ENCODE data around the gene TEX38. TPM values are rescaled to one million over a fixed set of nuclear protein-coding genes. Genes with fewer than 3 reads are reported as not detected.
"Not testable (repeated sequence)": the region's sequence is repeated elsewhere in the genome, so short reads cannot be mapped to it uniquely, and the experiment has no call there.

Gene TEX38
- total RNA-seq, 2 experiments from 2014 or later = not detected

DNA sequence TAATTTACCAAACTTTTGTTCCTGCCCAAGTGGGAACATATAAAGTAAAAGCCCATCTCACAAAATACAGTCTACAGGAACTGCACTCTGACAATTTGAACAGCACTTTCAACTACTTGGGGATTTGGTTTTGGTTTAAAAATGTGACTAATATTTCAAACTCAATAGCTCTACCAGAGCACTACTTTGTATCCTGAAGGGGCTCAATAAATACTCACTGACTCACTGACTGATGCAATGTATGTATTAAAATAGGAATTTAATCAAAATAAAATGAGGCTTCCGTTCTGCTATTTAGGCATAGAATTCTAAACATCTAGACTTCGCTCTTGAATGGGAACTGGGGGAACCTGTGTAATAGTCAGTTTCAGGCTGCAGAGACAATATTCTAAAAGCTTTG lies 25.4 kb downstream of the TEX38 start:
- no peak overlapping the region for H3K4me3 Mint-ChIP-seq
- no peaks in the 10 kb centered on the region for H3K9me3 Mint-ChIP-seq
- peaks cover 54% of the 10 kb centered on the region for H3K36me3 Mint-ChIP-seq (ENCODE audit: low read depth)
- H3K27ac Mint-ChIP-seq = no peak overlapping the region
- DNase-seq = no peak
- H3K4me1 Mint-ChIP-seq = peaks cover 9% of the 10 kb centered on the region
- no peaks in the 10 kb centered on the region for H3K27me3 Mint-ChIP-seq
- POLR2A ChIA-PET = no interaction called here
- CTCF ChIA-PET = no interaction called here

- Mint-ChIP-seq H3K27me3 (no peaks in the 10 kb centered on the region), H3K4me1 (peaks cover 9% of the 10 kb centered on the region), H3K4me3 (no peak overlapping the region), H3K36me3 (ENCODE audit: low read depth) (peaks cover 53% of the 10 kb centered on the region), H3K27ac (no peak overlapping the region), H3K9me3 (no peaks in the 10 kb centered on the region)
- no peak for DNase-seq
- CTCF ChIA-PET = interaction anchor here (0.8 kb wide), 1 partner anchor 25 kb away, joined by 3 read pairs; no protein-coding TSS in a partner anchor
- POLR2A ChIA-PET = no interaction called here
These were observed 28.0 kb downstream of the TEX38 start for GRCh38 chr1:46699666-46700065.

- H3K27me3 Mint-ChIP-seq = no peaks in the 10 kb centered on the region
- no peak overlapping the region for H3K4me3 Mint-ChIP-seq
- no peaks in the 10 kb centered on the region for H3K9me3 Mint-ChIP-seq
- ChIA-PET POLR2A (no interaction called here), CTCF (interaction anchor here (0.7 to 2.2 kb wide), 3 partner anchors 10 to 246 kb away, joined by 3 to 5 read pairs (median 4); no protein-coding TSS in a partner anchor)
- peaks cover 50% of the 10 kb centered on the region for H3K36me3 Mint-ChIP-seq (ENCODE audit: low read depth)
- H3K27ac Mint-ChIP-seq = no peak overlapping the region
- DNase-seq = no peak
- peaks cover 12% of the 10 kb centered on the region for H3K4me1 Mint-ChIP-seq
These were observed 32.4 kb downstream of the TEX38 start for GRCh38 chr1:46703927-46704641.

DNA sequence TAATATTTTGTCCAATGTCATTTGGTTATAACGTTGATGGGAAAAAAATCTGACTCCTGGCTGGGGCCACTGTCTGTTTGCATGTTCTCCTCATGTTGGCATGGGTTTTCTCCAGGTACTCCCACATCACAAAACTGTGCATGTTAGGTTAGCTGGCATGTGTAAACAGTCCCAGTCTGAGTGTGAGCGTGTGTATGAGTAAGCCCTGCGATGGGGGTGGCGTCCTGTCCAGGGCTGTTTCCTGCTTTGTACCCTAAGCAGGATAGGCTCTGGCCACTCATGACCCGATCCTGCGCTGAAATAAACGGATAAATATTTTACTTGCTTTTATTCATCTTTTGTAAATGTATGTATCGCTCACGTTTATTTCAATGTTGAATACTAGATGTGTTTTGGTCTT lies 33.8 kb downstream of the TEX38 start:
- peaks cover 54% of the 10 kb centered on the region for H3K36me3 Mint-ChIP-seq (ENCODE audit: low read depth)
- no peak overlapping the region for H3K27ac Mint-ChIP-seq
- peaks cover 9% of the 10 kb centered on the region for H3K4me1 Mint-ChIP-seq
- no peaks in the 10 kb centered on the region for H3K27me3 Mint-ChIP-seq
- CTCF ChIA-PET = interaction anchor here (1.2 kb wide), 1 partner anchor 8 kb away, joined by 4 read pairs; no protein-coding TSS in a partner anchor
- no peak overlapping the region for H3K4me3 Mint-ChIP-seq
- POLR2A ChIA-PET = no interaction called here
- no peaks in the 10 kb centered on the region for H3K9me3 Mint-ChIP-seq
- no peak for DNase-seq

GRCh38 chr1:46708121-46708520 lies 36.5 kb downstream of the TEX38 start:
- ChIA-PET CTCF (no interaction called here), POLR2A (interaction anchor here (3.5 kb wide), 1 partner anchor 10 kb away, joined by 20 read pairs; the partner anchor contains the start of gene EFCAB14)
- no peak for DNase-seq
- Mint-ChIP-seq H3K4me1 (peaks cover 10% of the 10 kb centered on the region), H3K27ac (no peak overlapping the region), H3K36me3 (ENCODE audit: low read depth) (peaks cover 67% of the 10 kb centered on the region), H3K27me3 (no peaks in the 10 kb centered on the region), H3K9me3 (no peaks in the 10 kb centered on the region), H3K4me3 (no peak overlapping the region)

- Mint-ChIP-seq H3K9me3 (no peaks in the 10 kb centered on the region), H3K36me3 (ENCODE audit: low read depth) (peaks cover 64% of the 10 kb centered on the region)
- POLR2A ChIA-PET = interaction anchor here (0.6 kb wide), 1 partner anchor 38 kb away, joined by 4 read pairs; no protein-coding TSS in a partner anchor
These were observed 43.3 kb downstream of the TEX38 start for GRCh38 chr1:46714976-46715375.

DNA sequence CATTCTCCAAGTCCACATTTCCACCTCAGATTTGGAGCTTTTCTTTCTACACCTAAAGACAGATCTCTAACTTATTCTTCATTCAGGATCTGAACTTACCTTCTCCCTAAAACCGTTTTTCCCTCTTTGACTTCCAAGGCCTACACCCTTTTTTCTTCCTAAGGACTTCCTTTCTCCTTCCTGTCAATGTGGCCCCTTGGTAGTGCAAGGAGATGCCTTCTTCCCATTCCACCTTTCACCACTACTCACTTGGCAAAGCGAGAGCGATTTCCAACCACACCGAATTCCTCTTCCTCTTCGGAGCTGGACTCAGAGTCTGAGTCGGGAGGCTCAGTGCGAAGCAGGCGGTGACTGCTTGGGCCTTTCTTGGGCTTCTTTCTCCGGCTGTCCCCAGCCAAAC lies 46.0 kb downstream of the TEX38 start:
- Mint-ChIP-seq H3K4me3 (peak overlapping the region; percentile 94), H3K4me1 (peaks cover 49% of the 10 kb centered on the region), H3K36me3 (ENCODE audit: low read depth) (peaks cover 47% of the 10 kb centered on the region), H3K27me3 (no peaks in the 10 kb centered on the region), H3K9me3 (no peaks in the 10 kb centered on the region), H3K27ac (peak overlapping the region; percentile 88)
- DNase-seq = no peak
- POLR2A ChIA-PET = interaction anchor here (0.7 to 2.8 kb wide), 9 partner anchors 9 to 185 kb away, joined by 3 to 20 read pairs (median 4); partner anchors contain the start of gene ATPAF1
- CTCF ChIA-PET = interaction anchor here (0.6 to 2.2 kb wide), 4 partner anchors 114 to 462 kb away, joined by 3 to 6 read pairs (median 4); partner anchors contain the start of gene MKNK1

More at GRCh38 chr1:46714976-46715375, 43.3 kb downstream of the TEX38 start:
- H3K4me1 Mint-ChIP-seq = peaks cover 46% of the 10 kb centered on the region
- CTCF ChIA-PET = interaction anchor here (0.9 to 1.5 kb wide), 3 partner anchors 10 to 166 kb away, joined by 3 to 5 read pairs (median 4); no protein-coding TSS in a partner anchor
- H3K27ac Mint-ChIP-seq = no peak overlapping the region
- H3K27me3 Mint-ChIP-seq = no peaks in the 10 kb centered on the region
- DNase-seq = no peak
- H3K4me3 Mint-ChIP-seq = no peak overlapping the region

- no peaks in the 10 kb centered on the region for H3K9me3 Mint-ChIP-seq
- ChIA-PET CTCF (interaction anchor here (1.6 to 2.2 kb wide), 2 partner anchors 114 to 137 kb away, joined by 4 to 6 read pairs; partner anchors contain the start of gene MKNK1), POLR2A (interaction anchor here (0.9 to 2.8 kb wide), 11 partner anchors 9 to 185 kb away, joined by 3 to 20 read pairs (median 8); partner anchors contain the start of genes ATPAF1, MKNK1 and MOB3C)
- peaks cover 44% of the 10 kb centered on the region for H3K36me3 Mint-ChIP-seq (ENCODE audit: low read depth)
- peaks cover 49% of the 10 kb centered on the region for H3K4me1 Mint-ChIP-seq
- H3K27me3 Mint-ChIP-seq = no peaks in the 10 kb centered on the region
- peak overlapping the region; percentile 88 for H3K27ac Mint-ChIP-seq
- H3K4me3 Mint-ChIP-seq = peak overlapping the region; percentile 94
- no peak for DNase-seq
These were observed 46.7 kb downstream of the TEX38 start for GRCh38 chr1:46718340-46718726.

DNA sequence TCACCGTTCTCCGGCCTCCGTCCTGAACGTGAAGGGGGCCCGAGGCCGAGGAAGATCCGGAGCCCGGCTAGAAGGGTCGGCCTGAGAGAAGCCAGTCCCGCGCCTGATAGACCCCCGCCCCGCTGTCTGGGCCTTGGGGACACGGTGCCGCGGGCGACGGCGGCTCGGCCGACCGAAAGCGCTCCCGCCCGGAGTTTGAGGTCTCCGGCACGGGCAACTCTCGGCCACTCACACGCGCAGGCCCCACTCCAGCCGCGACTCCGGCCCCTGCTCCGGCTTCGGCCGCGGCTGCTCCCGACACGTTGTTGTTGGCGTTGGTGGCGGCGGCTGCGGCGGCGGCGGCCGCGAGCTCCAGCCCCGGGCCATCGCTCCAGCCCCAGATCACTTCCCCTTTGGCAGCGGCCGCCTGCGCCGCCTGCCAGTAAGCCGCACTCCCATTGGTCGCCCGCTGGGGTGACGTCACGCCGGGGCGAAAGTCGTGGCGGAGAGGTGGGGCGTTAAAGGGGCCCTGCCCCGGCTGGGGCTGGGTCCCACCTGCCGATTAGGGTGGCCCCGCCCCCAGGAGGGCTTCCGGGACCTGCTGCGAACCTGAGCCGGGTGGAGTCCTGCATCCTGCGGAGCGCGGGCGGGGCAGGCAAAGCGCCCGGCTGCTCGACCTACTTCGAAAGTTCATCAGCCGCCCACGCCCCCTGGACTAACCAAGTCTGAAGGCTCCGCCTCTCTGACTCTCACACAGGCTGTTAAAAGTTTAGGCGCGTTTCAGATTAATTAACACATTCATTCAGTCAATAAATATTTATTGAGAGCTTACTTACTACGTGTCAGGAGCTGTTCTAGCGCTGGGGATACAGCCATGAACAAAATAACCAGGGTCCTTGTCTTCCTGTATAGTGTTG lies 47.3 kb downstream of the TEX38 start, which contains the start of gene EFCAB14:
Gene EFCAB14, minus strand, starts transcription at position 388 of the 896 bp plus-strand sequence. CDS start 1,027 bp downstream, outside the sequence.
- Mint-ChIP-seq H3K4me3 (peak within 1 kb of the TSS; percentile 94), H3K27me3 (no peaks in the 10 kb centered on the region), H3K36me3 (ENCODE audit: low read depth) (peaks cover 39% of the 10 kb centered on the region), H3K27ac (peak within 1 kb of the TSS; percentile 88), H3K4me1 (peaks cover 47% of the 10 kb centered on the region), H3K9me3 (no peaks in the 10 kb centered on the region)
- DNase-seq = peak; percentile 100
- POLR2A ChIA-PET = interaction anchor here (0.7 to 2.8 kb wide), 12 partner anchors 10 to 186 kb away, joined by 3 to 20 read pairs (median 6); partner anchors contain the start of genes ATPAF1, MKNK1 and MOB3C
- CTCF ChIA-PET = interaction anchor here (1.0 to 3.3 kb wide), 5 partner anchors 115 to 197 kb away, joined by 3 to 15 read pairs (median 4); partner anchors contain the start of gene MKNK1

- Mint-ChIP-seq H3K27ac (peak overlapping the region; percentile 81), H3K4me3 (peak overlapping the region; percentile 94), H3K36me3 (ENCODE audit: low read depth) (peaks cover 33% of the 10 kb centered on the region), H3K27me3 (no peaks in the 10 kb centered on the region), H3K9me3 (no peaks in the 10 kb centered on the region), H3K4me1 (peaks cover 45% of the 10 kb centered on the region)
- ChIA-PET POLR2A (interaction anchor here (1.0 to 2.8 kb wide), 8 partner anchors 11 to 185 kb away, joined by 3 to 20 read pairs (median 4); partner anchors contain the start of genes ATPAF1, MKNK1 and MOB3C), CTCF (interaction anchor here (0.7 to 3.3 kb wide), 4 partner anchors 156 to 197 kb away, joined by 3 to 15 read pairs (median 4); no protein-coding TSS in a partner anchor)
- DNase-seq = no peak
These were observed 48.0 kb downstream of the TEX38 start for GRCh38 chr1:46719689-46720088.

DNA sequence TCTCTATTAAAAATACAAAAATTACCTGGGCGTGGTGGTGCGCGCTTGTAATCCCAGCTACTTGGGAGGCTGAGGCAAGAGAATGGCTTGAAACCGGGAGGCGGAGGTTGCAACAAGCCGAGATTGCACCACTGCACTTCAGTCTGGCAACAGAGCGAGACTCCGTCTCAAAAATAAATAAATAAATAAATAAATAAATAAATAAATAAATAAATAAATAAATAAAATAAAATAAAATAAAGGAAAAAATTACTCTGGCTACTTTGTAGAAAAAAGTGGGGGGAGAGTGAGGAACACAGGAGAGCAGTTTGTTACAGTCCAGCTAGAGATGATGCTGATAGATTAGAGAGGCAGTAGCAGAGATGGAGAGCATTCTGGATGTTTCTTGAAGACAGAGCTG lies 48.7 kb downstream of the TEX38 start:
- H3K9me3 Mint-ChIP-seq, H3K27ac Mint-ChIP-seq, H3K4me3 Mint-ChIP-seq, DNase-seq, H3K27me3 Mint-ChIP-seq: not testable (repeated sequence)
- Mint-ChIP-seq H3K4me1 (peaks cover 41% of the 10 kb centered on the region), H3K36me3 (ENCODE audit: low read depth) (peaks cover 28% of the 10 kb centered on the region)
- POLR2A ChIA-PET = interaction anchor here (1.0 to 2.3 kb wide), 4 partner anchors 104 to 186 kb away, joined by 3 to 12 read pairs (median 3); partner anchors contain the start of genes MKNK1 and MOB3C
- CTCF ChIA-PET = interaction anchor here (1.2 to 3.3 kb wide), 2 partner anchors 187 to 190 kb away, joined by 3 to 15 read pairs; no protein-coding TSS in a partner anchor

DNA sequence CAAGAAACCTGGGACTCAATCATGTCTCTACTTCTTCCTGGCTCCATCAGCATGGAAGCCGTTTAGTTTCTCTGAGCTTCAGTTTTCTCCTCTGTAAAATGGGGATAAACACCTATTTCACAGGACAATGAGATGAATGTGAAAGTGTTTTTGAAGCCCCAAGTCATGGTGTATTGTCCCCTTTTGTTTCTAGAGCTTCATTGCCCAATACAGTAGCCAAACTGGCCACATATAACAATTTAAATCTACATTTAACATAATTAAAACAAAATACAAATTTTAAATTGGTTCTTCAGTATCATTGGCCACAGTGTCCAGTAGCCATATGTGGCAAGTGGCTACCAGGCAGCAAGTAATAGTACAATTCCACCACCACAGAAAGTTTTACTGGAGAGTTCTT lies 49.5 kb downstream of the TEX38 start:
- Mint-ChIP-seq H3K9me3 (no peaks in the 10 kb centered on the region), H3K27me3 (peaks cover 9% of the 10 kb centered on the region), H3K4me1 (peaks cover 36% of the 10 kb centered on the region), H3K4me3 (no peak overlapping the region), H3K36me3 (ENCODE audit: low read depth) (peaks cover 22% of the 10 kb centered on the region), H3K27ac (no peak overlapping the region)
- CTCF ChIA-PET = interaction anchor here (3.3 kb wide), 1 partner anchor 191 kb away, joined by 15 read pairs; no protein-coding TSS in a partner anchor
- no peak for DNase-seq
- POLR2A ChIA-PET = interaction anchor here (1.2 kb wide), 1 partner anchor 186 kb away, joined by 3 read pairs; no protein-coding TSS in a partner anchor

All from activated CD4-positive, alpha-beta memory T cell treated with anti-CD3 and anti-CD28 coated beads, Interleukin-2, amount 10 ng/mL, durations not matched to agents 7 days and 5 days (primary cell).